ENCODE results near the gene TSSC4.

TSSC4 gene

GRCh38 chr11:2419638-2420501 lies 19.3 kb downstream of the TSSC4 start:
- DNase-seq = peak; percentile 26

- DNase-seq = peak; percentile 61
Observed at GRCh38 chr11:2420502-2421225, 20.1 kb downstream of the TSSC4 start.

- DNase-seq = no peak
Observed at GRCh38 chr11:2421226-2421994, 20.9 kb downstream of the TSSC4 start.

- DNase-seq = no peak
Observed at GRCh38 chr11:2421996-2422395, 21.4 kb downstream of the TSSC4 start.

- no peak for DNase-seq
Observed at GRCh38 chr11:2422461-2423156, 22.1 kb downstream of the TSSC4 start.

- no peak for DNase-seq
Observed at GRCh38 chr11:2423157-2424025, 22.8 kb downstream of the TSSC4 start.

GRCh38 chr11:2424811-2425495 lies 24.4 kb downstream of the TSSC4 start:
- DNase-seq = no peak

GRCh38 chr11:2425506-2425905 lies 25.0 kb downstream of the TSSC4 start:
- no peak for DNase-seq

GRCh38 chr11:2426221-2426620 lies 25.7 kb downstream of the TSSC4 start:
- no peak for DNase-seq

GRCh38 chr11:2426826-2427521 lies 26.4 kb downstream of the TSSC4 start:
- DNase-seq = no peak

GRCh38 chr11:2427721-2428321 lies 27.3 kb downstream of the TSSC4 start:
- no peak for DNase-seq

GRCh38 chr11:2428322-2428795 lies 27.8 kb downstream of the TSSC4 start:
- DNase-seq = peak; percentile 53

GRCh38 chr11:2431395-2431794 lies 30.8 kb downstream of the TSSC4 start:
- no peak for DNase-seq

GRCh38 chr11:2432171-2432621 lies 31.6 kb downstream of the TSSC4 start:
- DNase-seq = no peak

GRCh38 chr11:2432628-2433071 lies 32.1 kb downstream of the TSSC4 start:
- DNase-seq = no peak

GRCh38 chr11:2433106-2433925 lies 32.8 kb downstream of the TSSC4 start:
- DNase-seq = no peak

- no peak for DNase-seq
Observed at GRCh38 chr11:2434008-2434407, 33.5 kb downstream of the TSSC4 start.

- DNase-seq = no peak
Observed at GRCh38 chr11:2434506-2435255, 34.1 kb downstream of the TSSC4 start.
